ENCODE results near the gene RASGRP4.

Gene RASGRP4

DNA sequence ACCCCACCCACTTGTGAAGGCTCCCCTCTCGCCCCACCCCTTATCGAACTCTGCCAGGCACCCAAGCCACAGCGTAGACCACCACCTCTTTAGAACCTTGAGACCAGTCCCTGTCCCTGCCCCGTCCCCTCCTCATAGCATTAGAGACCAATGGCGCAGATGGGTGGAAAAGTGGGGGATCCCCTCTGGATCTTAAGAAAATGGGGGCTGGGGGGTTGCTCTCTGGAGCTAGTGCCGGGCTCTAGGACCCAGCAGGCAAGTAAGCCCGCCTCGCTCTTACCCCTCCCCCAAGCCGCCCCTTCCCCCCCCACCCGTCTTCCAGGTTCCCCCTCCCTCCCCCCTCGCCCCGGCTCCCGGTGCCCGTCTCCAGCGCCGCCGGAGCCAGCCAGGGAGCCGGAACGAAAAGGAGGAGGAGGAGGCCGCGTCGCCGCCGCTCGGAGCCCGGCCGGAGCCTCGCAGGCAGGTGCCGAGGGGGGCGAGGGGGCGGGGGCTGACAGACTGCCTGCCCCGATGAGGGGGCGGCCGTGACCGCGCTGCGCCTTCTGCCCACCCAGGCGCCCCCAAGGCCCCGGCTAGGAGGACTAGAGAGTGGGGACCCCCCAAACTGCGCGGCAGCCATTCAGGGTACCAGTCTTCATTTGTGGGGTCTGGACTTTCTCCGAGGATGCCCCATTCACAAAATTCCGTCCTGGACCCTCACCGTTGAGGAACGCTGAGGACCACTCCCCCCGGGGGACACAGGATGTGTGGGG is 37.5 kb downstream of the RASGRP4 start, which contains the start of gene SPRED3:
Gene SPRED3 (plus strand): TSS at position 349 of the 752 bp plus-strand sequence. CDS start 1,606 bp downstream, outside the sequence.
- peak; percentile 82 for DNase-seq

DNA sequence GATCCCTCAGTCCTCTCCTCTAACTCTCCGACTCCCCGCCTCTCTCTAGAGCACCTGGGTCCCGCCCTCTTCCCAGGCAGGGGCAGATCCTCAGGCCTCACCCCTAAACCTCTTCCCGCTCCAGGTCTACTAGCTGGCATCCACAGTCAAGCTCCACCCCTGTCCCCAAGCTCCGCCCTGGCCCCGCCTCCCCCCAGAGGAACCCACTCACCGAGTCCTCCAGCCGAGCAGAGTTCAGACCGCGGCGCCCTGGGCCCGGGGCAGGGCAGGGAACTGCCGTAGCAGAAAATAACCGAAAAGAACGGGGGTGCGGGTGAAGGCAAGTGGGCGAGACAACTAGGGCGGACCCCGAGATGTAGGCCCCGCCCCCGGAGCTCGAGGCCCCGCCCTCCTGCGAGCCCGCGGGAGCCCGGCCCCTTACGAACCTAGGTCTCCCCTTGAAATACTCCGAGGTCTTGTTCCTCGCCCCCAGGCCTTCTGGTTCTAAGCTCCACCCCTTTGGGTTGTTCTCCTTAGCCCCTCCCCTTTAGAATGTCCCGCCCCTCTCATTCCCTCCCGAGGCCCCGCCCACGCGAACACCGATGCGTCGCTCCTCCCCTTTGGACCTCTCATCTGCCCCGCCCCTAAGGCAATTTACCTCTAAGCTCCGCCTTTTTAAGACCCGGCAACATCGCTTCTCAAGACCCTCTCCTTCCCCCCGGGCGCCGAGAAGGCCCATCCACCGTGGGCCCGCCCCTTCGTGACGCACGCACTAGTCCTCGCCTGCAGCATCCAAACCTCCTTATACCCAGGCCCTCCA is 38.3 kb downstream of the RASGRP4 start, which contains the start of gene GGN:
Gene GGN (minus strand): TSS at position 485 of the 799 bp plus-strand sequence. CDS start 773 bp downstream, outside the sequence.
- peak; percentile 82 for DNase-seq

DNA sequence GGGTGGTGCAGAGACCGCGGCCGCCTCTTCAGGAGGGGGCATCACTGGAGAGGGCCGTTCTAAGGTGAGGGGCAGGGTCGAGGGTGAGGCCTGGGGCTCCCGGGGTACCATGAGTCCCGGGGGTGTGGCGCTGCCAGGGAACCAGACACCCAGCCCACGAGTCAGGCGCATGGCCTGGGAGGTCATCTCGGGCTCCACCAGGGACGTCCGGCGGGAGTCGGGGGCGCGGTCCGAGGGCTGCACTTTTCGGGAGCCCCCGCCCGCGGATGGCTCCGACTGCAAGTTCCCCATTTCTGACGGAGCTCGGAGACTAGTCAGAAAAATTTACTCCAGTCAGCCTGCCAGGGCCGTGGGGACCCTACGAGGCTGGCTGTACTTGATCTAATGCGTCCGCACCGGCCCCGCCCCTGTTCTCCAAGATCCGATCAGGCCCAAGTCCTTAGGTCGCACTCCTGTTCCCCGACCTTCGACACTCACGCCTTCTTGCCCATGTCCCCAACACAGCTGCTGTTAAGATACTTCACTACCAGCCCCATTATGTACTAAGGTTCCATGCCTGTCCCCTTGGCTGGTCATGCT is 39.0 kb downstream of the RASGRP4 start:
- no peak for DNase-seq

DNA sequence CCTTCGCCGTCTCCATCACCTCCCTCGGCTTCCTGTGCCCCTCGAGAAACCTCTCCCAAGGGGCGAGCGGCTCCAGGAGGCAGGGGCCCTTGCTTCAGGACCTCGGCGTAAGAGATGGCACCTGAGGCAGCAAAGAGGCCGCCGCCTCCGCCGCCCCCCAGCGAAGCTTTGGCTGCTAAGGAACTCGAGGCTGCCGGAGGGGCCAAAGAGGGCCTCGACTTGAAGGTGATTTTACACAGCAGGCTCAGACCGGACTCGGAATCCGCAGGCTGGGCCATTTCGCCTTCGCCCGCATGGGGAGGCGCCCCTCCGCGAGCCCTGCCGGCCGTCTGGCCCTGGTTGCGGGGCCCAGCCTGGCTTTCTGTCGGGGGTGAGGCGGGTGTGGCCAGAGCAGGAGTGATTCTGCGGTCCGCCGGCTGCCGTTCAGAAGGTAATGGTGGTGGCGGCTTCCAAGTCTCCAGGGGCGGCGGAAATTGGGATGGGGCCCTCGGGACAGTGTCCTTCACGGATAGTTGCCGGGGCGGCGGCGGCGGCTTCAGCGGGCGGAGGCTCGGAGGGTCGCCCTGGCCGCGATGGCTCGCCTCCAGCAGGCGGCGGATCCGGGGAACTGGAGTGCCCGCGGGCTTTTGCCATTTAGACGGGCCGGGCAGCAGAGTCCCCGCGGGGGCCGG is 39.6 kb downstream of the RASGRP4 start:
- DNase-seq, result no peak

DNA sequence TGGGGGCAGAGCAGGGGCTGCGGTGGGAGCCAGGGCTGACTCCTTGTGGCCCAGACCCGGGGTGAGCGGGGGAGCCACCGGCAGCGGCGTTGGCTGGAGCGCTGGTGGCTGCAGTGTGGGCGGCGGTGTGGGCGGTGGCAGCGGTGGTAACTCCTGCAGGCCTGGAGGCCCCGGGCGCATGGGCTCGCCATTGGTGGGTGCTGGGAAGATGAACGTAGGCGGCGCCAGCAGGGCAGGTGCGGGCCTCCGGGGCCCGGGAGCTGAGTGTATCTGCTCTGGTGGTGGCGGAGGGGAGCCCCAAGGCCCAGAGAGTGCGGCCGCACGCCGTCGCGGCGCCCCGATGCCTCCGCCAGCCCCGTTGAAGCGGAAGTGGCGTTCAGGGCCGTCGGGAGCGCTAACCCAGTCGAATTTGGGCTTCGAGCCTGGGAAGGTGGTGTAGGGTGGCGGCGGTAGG is 40.2 kb downstream of the RASGRP4 start:
- no peak for DNase-seq

DNA sequence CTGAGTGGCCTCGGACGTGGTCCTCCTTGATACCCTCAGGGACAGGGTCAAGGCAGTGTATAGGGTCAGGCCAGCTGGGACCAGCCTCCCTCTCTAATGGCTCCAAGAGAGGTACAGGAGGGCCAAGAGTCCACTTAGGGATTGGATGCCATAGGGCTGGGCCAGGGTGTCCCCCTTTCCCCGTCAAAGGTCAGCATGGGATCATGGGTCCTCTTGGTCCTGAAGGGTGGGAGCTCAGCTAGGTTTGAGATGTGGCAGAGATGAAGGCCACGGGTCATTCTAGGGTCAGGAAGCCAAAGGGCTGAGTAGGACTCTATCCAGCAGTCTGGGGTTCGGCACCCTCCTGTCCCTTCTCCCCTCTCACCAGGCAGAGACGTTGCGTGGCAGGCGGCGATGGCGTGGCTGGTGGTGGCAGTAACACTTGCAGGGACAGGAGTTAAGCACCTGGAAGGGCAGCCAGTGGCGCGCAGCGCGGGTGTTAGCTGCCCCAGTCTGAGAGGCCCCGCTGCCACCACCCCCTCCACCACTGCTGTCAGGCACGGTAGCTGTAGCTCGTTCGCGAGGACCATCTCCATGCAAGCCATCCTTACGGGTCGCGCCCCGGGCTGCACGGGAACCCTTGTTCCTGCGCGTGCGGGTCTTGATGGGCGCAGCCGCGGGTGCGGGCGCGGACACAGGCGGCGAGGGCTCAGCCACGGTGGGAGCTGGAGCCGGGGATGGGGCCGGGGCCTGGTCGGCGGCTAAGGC is 40.8 kb downstream of the RASGRP4 start:
- no peak for DNase-seq

DNA sequence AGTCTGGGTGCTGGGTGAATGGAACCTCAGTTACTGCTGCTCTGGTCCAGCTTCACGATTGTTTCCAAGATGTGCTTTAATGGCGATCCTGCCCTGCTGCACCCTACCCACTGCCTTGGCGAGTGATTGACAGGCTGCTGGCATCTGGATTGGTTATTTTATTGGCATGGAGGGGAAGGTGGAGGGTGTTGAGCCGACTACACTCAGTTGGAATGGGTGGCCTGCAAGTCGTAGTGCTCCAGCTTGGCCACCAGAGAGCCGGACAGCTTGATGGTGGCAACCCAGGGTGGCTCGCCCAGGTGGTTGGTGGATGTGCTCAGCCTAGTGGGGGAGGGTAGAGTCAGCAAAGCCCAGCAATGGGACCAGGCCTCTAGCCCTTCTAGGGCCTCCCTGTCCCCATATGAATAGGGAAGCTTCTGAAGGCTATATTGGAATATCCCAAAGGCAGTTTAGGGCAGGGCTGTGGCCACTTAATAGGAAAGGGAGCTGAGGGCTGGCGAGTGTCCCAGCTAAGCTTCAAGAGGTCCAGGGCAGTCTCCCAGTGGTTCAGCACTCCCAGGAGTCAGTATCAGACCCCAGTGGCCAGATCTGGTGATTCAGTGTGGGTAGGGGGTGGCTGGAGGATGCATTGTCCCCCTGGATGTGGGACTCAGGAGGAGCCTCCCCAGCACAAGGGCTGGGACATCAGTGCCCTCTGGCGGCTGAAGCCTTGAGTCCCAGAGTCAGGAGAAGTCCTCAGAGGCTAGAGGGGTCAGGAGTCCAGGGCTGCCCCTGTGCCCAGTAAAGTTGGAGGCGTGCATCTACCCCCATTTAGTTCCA is 41.6 kb downstream of the RASGRP4 start:
- DNase-seq, result no peak

DNA sequence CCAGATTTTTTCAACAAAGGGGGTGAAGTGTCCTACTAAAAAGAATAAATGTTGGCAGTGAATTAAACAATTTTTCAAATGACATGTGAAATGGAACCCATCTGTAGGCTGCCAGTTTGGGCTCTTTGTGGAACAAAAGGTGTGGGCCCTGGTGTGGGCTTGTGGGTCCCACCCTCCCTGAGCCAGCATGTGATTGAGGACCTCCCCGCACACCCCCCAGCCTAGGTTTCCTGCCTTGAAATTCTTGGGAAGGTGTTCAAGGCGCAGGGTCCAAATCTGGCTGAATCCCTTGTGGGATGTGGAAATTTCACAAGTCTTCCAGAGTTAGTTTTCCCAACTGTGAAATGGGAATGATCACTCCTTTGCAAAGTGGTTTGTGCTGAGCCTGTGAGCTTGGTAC is 42.3 kb downstream of the RASGRP4 start:
- no peak for DNase-seq

DNA sequence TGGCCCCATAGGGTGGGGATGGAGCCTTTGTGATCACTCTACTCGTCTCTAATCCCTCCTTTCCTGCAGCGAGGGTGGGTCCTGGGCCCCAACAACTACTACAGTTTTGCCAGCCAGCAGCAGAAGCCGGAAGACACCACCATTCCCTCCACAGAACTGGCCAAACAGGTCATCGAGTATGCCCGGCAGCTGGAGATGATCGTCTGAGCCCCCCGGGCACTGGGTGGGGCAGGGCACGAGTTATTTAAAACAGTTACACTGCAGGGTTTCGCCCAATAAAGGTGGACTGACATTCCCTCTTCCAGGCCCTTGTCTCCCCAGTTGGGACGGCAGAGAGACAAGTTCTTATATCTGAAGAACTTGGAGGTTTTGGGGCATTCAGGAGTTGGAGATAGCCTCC is 42.8 kb downstream of the RASGRP4 start:
- DNase-seq, result no peak

DNA sequence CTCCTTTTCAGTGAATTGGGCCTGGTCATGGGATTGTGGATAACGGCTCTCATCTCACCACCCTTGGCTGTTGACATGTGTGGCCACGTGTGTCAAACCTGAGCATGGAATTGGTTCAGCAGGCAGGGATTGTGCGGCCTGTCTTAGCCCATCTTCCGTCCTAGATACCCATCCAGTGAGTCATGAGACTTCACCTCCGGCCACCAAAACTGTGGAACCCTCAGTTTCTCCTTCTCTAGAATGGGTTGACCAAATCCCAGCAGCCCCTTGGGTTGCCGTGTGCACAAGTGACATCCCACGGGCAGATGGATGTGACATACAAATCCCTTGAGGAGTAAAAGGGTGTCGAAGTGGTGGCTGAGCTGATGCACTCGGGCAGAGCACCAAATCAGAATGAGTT is 44.9 kb downstream of the RASGRP4 start:
- no peak for DNase-seq

DNA sequence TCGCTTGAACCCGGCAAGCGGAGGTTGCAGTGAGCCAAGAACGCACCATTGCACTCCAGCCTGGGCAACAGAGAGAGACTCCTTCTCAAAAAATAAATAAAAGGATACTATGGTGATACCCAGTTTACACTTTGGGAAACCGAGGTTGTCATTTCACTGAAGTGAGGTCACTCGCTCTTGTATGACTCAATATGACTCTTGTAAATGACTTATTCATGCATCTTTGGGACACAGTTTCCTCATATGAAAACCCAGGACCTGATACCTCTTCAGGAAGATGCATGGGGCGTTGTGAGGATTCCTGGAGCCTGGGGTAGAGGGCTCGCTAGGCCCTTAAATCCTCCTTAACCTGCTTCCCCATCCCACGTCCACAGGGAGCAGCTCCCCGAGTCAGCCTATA is 47.2 kb downstream of the RASGRP4 start:
- DNase-seq, result no peak

DNA sequence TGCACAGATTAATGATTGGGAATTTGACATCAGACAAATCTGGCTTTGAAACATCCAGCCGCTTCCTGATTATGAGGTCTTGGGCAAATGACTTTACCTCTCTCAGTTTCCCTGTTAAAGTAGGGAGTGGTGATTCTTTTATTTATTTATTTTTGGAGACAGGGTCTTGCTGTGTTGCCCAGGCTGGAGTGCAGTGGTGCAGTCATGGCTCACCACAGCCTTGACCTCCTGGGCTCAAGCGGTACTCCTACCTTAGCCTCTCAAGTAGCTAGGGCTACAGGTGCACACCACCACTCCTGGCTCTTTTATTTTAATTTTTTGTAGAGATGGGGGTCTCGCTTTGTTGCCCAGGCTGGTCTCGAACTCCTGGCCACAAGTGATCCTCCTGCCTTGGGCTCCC is 49.0 kb downstream of the RASGRP4 start:
- DNase-seq, result no peak

DNA sequence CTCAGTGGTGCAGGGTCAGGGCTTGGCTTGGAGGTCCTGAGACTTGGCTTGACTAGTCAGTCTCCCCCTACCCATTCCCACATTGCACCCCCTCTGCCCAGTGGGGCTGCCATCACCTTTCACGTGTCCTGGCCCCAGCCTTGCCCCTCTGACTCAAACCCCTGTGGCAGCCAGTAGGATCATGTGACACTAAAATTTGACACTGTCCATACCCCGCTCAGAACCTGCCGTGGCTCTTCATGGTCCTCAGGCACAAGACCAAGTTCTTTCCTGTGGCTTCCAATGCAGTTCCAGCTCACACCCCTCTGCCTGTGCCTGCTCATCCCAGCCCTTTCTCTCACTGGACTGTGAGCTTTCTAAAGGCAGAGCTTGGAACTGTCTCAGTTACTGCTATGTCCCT is 49.4 kb downstream of the RASGRP4 start:
- no peak for DNase-seq

DNA sequence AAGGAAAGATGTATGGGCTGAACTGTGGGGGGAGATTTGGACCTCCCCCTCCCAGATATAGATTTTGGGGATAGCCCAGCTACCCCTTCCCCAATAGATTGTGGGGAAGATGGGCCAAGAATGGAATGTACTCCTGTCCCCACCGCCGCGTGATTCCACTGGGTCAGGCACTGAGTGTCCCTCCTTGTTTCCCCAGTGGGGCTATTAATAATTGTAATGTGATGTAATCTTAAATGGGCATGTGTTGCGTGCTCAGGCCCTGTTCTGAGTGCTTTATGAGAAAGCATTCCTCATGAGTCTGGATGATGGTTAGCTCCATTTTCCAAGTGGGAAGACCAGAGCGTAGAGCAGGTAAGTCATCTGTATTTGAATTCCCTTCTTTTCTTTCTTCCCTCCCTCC is 50.3 kb downstream of the RASGRP4 start:
- DNase-seq, result no peak

DNA sequence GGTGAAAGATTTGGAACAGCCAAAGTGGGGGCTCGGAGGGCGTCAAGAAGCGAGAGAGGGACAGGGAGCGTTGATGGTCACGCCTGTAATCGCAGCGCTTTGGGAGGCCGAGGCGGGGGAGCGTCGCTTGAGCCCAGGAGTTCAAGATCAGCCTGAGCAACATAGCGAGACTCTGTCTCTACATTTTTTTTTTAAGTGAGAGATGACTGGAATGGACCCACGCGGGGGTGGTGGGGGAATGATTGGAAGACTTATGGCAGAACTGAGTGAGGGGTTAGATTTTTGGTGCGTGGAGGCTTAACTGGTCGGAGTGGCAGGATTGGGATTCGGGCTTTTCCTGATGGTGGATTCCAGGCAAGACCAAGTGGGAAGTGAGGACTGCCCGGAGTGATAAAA is 50.9 kb downstream of the RASGRP4 start:
- no peak for DNase-seq

DNA sequence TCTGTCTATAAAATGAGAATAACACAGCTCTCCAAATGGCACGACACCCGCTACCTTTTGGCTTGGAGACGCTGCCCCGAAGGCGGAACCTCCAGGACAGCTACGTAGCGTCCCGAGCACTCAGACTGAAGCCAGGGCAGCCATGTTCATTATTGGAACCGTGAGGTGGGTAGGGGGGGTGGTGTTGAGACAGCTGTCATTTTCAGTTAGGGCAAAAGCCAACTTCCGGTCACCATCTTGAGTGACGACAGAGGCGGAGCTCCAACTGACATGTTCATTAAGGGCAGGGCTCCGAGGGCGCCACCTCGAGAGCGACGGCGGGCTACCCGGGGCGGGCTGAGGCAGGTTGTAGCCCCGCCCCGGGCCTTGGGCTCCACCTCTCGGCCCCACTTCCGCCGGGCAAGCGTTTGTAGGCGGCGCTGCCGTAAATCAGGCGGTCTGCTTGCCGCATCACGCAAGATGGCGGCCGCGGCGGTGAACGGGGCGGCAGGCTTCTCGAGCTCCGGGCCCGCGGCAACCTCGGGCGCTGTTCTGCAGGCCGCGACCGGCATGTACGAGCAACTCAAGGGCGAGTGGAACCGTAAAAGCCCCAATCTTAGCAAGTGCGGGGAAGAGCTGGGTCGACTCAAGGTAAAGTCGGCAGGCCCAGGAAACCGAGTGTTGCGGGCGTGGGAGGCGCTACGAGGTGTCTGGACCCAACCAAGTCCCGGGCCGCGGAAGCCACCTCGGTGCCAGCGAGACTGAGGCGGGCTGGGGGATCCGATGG is 51.5 kb downstream of the RASGRP4 start, which contains the start of gene PSMD8:
Gene PSMD8 (plus strand): TSS at position 240 of the 766 bp plus-strand sequence. CDS start 31 bp downstream, at position 271.
- DNase-seq, result peak; percentile 99

DNA sequence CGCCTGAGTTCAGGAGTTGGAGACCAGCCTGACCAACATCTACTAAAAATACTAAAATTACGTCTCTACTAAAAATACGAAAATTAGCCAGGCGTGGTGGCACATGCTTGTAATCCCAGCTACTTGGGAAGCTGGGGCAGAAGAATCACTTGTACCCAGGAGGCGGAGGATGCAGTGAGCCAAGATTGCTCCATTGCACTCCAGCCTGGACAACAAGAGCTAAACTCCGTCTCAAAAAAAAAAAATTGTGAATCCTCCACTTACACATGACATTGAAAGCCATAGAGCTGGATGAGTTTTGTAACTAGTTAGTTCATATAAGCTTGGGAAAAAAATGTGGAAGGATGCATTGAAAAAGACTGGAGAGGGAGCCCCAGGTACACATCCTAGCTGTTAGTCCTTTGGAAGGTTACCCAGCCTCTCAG is 52.1 kb downstream of the RASGRP4 start:
- DNase-seq, result no peak

DNA sequence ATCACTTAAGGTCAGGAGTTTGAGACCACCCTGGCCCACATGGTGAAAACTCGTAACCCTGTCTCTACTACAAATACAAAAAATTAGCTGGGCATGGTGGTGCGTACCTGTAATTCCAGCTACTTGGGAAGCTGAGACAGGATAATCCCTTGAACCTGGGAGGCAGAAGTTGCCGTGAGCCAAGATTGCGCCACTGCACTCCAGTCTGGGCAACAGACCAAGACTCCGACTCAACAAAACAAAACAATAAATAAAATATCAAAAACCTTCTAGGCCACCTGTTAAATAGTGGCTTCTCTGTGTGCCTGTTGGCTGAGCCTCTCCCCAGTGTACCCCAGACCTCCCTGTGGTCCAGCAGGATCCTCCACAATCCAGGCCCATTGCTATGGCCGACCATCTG is 54.9 kb downstream of the RASGRP4 start:
- no peak for DNase-seq

DNA sequence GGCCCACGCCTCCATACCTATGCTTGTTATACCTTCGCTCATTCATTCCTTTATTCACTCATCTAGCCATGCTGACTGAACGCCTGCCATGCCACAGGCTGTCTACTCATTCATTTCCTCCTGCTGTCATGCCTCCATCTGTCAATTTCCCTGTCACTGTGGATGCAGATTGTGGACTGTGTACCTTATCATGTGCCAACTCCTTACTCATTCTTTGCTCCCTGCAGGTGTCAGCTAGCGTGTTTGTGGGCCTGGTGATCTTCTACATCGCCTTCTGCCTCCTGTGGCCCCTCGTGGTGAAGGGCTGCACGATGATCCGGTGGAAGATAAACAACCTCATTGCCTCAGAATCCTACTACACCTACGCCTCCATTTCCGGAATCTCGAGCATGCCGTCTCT is 55.7 kb downstream of the RASGRP4 start:
- DNase-seq, result no peak

DNA sequence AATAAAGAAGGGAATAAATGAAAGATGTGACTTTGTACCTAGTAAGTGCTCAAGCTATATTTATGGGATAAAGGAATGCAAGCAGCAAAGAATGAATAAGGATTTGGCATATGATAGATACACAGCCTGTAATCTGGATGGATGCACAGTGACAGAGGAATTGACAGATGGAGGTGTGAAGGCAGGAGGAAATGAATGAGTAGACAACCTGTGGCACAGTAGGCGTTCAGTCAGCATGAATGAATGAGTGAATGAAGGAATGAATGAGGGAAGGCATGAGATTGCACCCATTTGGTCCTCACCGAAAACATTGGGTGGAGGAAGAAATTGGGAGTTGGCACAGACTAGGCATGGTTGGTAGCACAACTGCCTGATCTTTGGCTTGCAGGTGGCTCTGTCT is 56.4 kb downstream of the RASGRP4 start:
- DNase-seq, result no peak
